ENCODE results near the gene DYRK2. TPM values are rescaled to one million over a fixed set of nuclear protein-coding genes. Genes with fewer than 3 reads are reported as not detected.

The DYRK2 gene
- total RNA-seq, 3 donors from 2014 or later, result 12.4 to 19.2 (median 17.7) TPM

GRCh38 chr12:67704071-67704470 is 55.5 kb downstream of the DYRK2 start:
- H3K27ac ChIP-seq, result no peak overlapping the region
- intact Hi-C loops (cut with DNase I; ENCODE audit: low total_unique reads), result no loop called here

GRCh38 chr12:67705394-67706370 is 57.1 kb downstream of the DYRK2 start:
- H3K36me3 ChIP-seq, result no peaks in the 10 kb centered on the region
- intact Hi-C loops (cut with DNase I; ENCODE audit: low total_unique reads), result no loop called here
- TF ChIP-seq POLR2A (IDR thresholded peaks at IDR 0.05) (no peak), CTCF (IDR thresholded peaks at IDR 0.05) (no peak), POLR2AphosphoS5 (IDR thresholded peaks at IDR 0.05) (no peak)
- peaks cover 0 to 3% of the 10 kb centered on the region in 2 donors for H3K4me1 ChIP-seq
- no peak for DNase-seq (ENCODE audit: low spot score in 2 of 2)
- H3K4me3 ChIP-seq, result no peak overlapping the region
- peaks cover 0 to 3% of the 10 kb centered on the region in 2 donors for H3K27me3 ChIP-seq
- H3K9me3 ChIP-seq, result no peaks in the 10 kb centered on the region
- H3K27ac ChIP-seq, result no peak overlapping the region

More at GRCh38 chr12:67704071-67704470, 55.5 kb downstream of the DYRK2 start:
- Histone ChIP-seq H3K4me3 (no peak overlapping the region), H3K4me1 (peaks cover 0 to 3% of the 10 kb centered on the region in 2 donors), H3K27me3 (no peaks in the 10 kb centered on the region), H3K9me3 (no peaks in the 10 kb centered on the region), H3K36me3 (no peaks in the 10 kb centered on the region)
- TF ChIP-seq POLR2A (IDR thresholded peaks at IDR 0.05) (no peak), POLR2AphosphoS5 (IDR thresholded peaks at IDR 0.05) (no peak), CTCF (IDR thresholded peaks at IDR 0.05) (no peak)
- no peak for DNase-seq (ENCODE audit: low spot score in 2 of 2)

- H3K36me3 ChIP-seq, result no peaks in the 10 kb centered on the region
- no peak for DNase-seq (ENCODE audit: low spot score in 2 of 2)
- no peak overlapping the region for H3K27ac ChIP-seq
- TF ChIP-seq POLR2A (IDR thresholded peaks at IDR 0.05) (no peak), POLR2AphosphoS5 (IDR thresholded peaks at IDR 0.05) (no peak), CTCF (IDR thresholded peaks at IDR 0.05) (no peak)
- intact Hi-C loops (cut with DNase I; ENCODE audit: low total_unique reads), result no loop called here
- H3K4me1 ChIP-seq, result peaks cover 0 to 3% of the 10 kb centered on the region in 2 donors
- H3K9me3 ChIP-seq, result no peaks in the 10 kb centered on the region
- peaks cover 0 to 3% of the 10 kb centered on the region in 2 donors for H3K27me3 ChIP-seq
- no peak overlapping the region for H3K4me3 ChIP-seq
Measured at GRCh38 chr12:67709367-67709954, 60.9 kb downstream of the DYRK2 start.

- DNase-seq (ENCODE audit: low spot score in 2 of 2), result no peak
- Histone ChIP-seq H3K27ac (no peak overlapping the region), H3K4me3 (no peak overlapping the region), H3K27me3 (peaks cover 0 to 3% of the 10 kb centered on the region in 2 donors), H3K4me1 (peaks cover 0 to 3% of the 10 kb centered on the region in 2 donors), H3K9me3 (no peaks in the 10 kb centered on the region), H3K36me3 (no peaks in the 10 kb centered on the region)
- TF ChIP-seq POLR2A (IDR thresholded peaks at IDR 0.05) (no peak), CTCF (IDR thresholded peaks at IDR 0.05) (no peak), POLR2AphosphoS5 (IDR thresholded peaks at IDR 0.05) (no peak)
- intact Hi-C loops (cut with DNase I; ENCODE audit: low total_unique reads), result no loop called here
Measured at GRCh38 chr12:67710582-67710981, 62.0 kb downstream of the DYRK2 start.

- Histone ChIP-seq H3K36me3 (no peaks in the 10 kb centered on the region), H3K27ac (no peak overlapping the region), H3K4me3 (no peak overlapping the region), H3K4me1 (no peaks in the 10 kb centered on the region), H3K27me3 (peaks cover 0 to 3% of the 10 kb centered on the region in 2 donors), H3K9me3 (no peaks in the 10 kb centered on the region)
- DNase-seq (ENCODE audit: low spot score in 2 of 2), result no peak
- intact Hi-C loops (cut with DNase I; ENCODE audit: low total_unique reads), result no loop called here
- TF ChIP-seq POLR2A (IDR thresholded peaks at IDR 0.05), result no peak
- no peak for TF ChIP-seq POLR2AphosphoS5 (IDR thresholded peaks at IDR 0.05)
- TF ChIP-seq CTCF (IDR thresholded peaks at IDR 0.05), result no peak
Measured at GRCh38 chr12:67712011-67712410, 63.5 kb downstream of the DYRK2 start.

Measured in breast epithelium (tissue), 4 donors.